GM12872 (cell line): ENCODE data around the gene BTNL8.

Experiments
- CTCF ChIP-seq: IDR thresholded peaks from 3 replicates; pipeline ENCODE4 v1.5.1; 2011; ENCODE audit warnings: low read depth, mild to moderate bottlenecking, low read length, moderate library complexity; ENCODE audit not compliant: insufficient read depth

Gene BTNL8

GRCh38 chr5:180870276-180871068 is 28.5 kb upstream of the BTNL8 start:
- no peak for TF ChIP-seq CTCF

- no peak for TF ChIP-seq CTCF
Observed at GRCh38 chr5:180872419-180872818, 26.5 kb upstream of the BTNL8 start.

GRCh38 chr5:180873615-180874520 is 25.1 kb upstream of the BTNL8 start:
- no peak for TF ChIP-seq CTCF

- no peak for TF ChIP-seq CTCF
Observed at GRCh38 chr5:180874804-180875582, 24.0 kb upstream of the BTNL8 start.

- no peak for TF ChIP-seq CTCF
Observed at GRCh38 chr5:180875860-180876426, 23.0 kb upstream of the BTNL8 start.

GRCh38 chr5:180889381-180889780 is 9.6 kb upstream of the BTNL8 start:
- no peak for TF ChIP-seq CTCF

- no peak for TF ChIP-seq CTCF
Observed at GRCh38 chr5:180900178-180900577, 1.2 kb downstream of the BTNL8 start.
